ENCODE data around the gene LEMD1.
"Not testable (repeated sequence)": the region's sequence is repeated elsewhere in the genome, so short reads cannot be mapped to it uniquely, and the experiment has no call there.

The LEMD1 gene

DNA sequence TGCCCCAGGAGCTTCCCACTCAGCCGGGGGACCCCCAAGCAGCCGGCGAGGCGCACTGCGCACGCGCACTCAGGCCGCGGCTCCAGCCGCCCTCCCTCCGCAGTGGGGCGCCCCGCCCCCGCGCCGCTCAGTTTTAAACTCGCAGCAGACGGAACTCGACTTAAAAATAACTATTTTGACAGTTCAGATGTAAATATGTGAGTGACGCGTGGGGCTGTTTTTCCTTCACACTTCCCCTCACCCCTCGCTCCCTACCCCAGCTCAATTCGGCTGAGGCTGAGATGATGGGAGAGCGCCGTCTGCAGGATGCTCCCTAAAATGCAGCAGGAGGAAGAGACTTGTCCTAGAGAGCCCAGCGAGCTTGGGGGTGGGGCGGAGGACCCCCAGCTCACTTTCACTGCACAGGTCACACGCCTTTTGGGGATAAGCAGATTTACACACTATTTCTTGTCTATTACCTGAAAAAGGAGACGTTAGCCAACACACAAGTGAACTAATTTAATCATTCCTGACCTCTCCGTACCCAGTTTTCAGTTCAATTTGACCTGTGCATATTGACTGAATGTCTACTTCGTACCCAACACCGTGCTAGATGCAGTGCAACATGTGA, 8.9 kb upstream of the LEMD1 start:
- in situ Hi-C loops (cut with MboI; ENCODE audit: low sequenced_read_pairs), result no loop called here

DNA sequence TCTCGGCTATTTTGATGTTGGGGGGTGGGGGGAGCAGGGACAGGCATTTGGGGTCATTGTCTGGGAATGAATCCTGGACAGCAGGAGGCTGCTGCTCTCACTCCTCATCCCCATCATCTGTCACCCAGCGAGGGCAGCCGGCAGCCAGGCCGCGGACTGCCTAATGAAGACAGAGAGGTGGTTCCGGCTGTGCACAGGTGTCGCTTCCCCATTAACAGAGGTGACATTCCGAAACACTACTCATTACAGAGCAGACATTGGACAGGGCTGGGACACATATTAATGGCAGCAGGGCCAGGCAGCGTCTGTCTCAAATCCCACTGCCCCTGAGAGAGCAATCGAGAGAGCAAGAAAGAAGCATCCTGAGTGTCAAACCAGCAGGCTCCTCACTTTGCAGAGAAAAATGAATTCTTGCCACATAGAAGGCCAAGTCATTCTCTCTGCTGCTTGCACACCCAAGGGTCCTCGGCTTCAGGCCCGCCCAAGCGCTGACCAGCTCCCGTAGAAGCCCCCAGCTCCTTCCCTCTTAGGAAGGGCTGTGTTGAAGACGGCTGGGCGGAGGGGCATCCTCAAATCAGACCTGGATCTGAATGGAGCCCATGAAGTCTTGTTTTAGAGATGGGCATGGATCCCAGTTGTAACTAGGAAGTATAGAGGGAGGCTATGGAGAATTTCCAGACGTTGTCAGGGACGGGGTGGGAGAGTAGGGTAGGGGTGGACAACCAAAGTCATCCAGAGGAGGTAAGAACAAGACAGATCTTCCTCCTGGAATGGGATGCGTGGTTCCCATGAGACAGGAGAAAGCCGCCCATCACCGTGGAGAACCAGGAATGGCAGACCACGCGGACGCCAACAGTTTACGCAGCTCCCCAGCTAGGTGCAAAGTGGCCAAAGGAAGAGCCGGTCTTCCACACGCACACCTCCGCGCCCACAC, 8.2 kb upstream of the LEMD1 start:
- in situ Hi-C loops (cut with MboI; ENCODE audit: low sequenced_read_pairs), result no loop called here

DNA sequence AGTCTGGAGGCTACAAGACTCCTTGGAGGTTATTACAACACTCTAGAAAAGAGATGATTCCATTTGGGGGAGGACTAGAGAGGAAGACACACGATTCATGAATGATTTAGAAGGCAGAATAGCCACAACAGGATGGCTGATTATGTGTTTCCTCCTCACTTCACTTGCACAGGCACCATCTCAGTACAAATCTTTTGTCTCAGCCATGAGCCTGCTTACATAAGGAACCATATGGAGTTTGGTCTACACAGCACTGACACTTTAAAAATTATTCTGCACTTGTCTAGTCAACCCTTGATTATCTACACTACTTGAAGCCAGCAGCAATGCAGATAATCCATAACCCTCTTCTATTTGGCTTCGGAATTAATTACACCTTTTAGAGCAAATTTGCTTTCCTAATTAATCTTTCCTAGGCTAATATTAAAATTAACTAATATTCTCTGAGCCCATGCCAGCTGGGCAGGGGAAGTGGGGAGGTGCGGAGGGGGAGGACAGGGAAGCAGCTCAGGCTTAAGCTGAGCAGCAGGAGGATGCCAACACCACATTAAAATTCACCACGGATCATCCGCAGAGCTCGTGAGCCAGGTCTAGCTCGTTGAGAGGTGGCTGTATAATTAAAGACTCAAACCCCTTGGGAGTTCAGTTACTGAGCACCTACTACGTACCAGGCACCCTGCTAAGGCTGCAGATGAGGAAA, 3.2 kb upstream of the LEMD1 start:
- in situ Hi-C loops (cut with MboI; ENCODE audit: low sequenced_read_pairs), result no loop called here

DNA sequence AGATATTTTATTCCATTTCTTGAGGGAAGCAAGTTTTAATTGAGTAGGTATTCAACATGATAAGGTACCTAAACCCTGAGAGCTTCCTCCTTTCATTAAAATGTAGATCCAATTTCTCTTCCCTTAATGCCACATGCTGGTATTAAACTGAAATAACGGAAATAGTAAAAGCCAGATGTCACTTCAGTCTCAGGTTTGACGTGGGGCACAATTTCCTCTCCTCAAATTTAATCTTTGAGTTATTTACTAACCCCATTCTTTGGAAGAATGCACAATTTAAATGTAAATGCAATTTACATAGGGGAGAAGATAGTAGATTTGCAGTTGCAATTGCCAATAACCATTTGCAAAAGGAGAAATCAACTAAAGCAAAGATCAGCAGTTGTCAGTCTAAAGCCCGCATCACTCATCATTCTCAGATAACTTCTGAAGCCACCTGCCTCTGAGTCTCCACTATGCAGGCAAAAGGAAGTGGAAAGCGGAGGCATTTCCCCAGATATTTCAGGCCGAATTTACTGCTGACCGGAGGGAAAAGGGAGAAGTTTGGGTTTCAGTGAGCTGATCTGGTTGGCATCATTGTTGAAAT, 2.1 kb upstream of the LEMD1 start:
- in situ Hi-C loops (cut with MboI; ENCODE audit: low sequenced_read_pairs), result no loop called here

DNA sequence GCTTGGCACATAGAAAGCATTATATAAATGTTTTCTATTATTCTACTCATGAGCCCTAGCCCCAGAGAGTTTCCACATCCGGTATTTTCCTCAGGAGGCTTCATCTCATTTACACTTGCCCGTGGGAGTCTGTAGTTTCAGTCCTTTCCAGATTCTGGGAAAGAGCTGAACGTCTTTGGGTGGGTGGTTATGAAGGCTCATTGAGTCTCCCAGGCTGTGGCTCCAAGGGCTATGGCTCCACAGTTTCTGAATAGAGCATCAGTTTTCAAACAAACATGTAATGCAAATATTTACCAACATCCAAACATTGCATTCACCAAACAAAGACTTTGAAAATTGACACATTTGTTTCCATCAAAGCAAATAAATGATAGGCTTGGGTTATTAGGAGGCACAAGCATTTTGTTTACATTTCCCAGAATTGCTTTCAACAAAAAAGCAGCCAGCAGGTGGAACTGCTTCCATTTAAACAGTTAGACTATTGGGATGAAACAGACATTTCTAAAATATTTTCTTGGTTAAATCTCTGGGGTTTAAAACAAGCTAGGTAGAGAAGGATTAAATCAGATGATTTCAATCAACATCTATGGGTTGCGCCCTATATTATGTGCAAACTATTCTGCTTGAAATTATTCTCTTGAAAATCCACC, 1.3 kb upstream of the LEMD1 start:
- in situ Hi-C loops (cut with MboI; ENCODE audit: low sequenced_read_pairs), result no loop called here

DNA sequence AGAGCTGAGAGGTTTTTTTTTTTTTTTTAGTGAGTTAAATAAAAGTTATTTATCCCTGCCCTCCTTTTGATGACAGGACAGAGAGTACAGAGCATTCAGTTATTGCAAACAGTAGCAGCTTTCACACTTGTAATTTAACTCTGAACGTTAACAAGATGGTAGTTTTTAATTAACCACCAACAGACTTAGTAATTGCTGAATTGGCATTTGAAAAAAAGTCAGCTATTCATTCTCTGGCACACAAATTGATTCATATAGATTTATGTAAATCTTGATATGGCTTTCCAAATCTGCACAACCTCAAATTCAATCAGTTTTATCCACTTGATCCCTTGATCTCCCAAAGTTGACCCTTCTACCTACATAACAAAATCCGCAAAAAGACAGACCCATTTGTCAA, 918 bp downstream of the LEMD1 start:
- in situ Hi-C loops (cut with MboI; ENCODE audit: low sequenced_read_pairs), result no loop called here

DNA sequence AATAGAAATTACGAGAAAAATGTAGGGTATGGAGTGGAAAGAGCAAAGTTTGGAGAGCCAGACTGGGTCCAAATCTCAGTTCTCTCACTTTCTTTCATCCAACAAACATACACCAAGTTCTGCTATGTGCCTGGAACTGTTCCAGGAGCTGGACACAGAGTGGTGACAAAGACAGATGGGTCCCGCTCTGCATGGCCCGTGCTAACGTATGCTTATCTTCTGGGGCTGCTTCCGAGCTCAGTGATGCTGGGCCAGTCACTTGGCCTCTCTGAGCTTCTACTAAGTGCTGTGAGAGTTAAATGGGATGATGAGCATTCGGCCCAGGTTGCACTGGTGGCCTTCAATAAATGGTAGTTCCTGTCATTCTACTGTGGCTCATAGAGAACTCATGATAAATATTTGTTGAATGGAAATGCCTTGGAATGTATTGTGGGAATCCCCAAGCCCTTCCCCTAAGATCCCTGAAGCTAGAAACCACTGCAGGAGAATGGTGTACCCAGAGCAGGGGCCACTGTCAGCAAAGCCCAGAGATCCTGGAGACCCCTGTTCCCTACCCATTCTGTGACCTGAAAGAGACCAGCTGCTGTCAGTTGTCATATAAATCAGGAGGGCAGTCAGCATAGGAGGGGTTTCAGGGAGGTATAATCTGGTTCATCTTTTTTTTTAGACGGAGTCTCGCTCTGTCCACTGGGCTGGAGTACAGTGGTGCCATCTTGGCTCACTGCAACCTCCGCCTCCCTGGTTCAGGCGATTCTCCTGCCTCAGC, 3.8 kb downstream of the LEMD1 start:
- in situ Hi-C loops (cut with MboI; ENCODE audit: low sequenced_read_pairs), result no loop called here

DNA sequence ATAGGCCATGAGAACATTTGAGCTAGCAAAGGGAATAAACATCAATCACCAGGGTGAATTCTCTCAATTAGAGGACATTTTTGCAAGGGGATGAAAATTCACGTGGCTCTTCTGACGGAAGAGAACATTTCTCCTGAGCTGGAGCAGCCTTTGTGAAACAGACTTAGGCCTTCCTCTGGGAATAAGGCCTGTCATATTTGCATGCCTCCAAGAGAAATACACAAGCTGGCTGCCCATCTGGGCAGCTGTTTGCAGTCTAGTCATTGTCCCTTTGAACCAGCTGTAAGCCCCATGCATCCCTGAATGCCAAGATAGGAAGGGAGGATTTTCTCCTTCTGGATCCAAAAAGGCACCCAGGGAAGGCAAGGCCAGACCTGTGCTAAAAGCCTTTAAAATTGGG, 5.5 kb downstream of the LEMD1 start:
- in situ Hi-C loops (cut with MboI; ENCODE audit: low sequenced_read_pairs), result no loop called here

DNA sequence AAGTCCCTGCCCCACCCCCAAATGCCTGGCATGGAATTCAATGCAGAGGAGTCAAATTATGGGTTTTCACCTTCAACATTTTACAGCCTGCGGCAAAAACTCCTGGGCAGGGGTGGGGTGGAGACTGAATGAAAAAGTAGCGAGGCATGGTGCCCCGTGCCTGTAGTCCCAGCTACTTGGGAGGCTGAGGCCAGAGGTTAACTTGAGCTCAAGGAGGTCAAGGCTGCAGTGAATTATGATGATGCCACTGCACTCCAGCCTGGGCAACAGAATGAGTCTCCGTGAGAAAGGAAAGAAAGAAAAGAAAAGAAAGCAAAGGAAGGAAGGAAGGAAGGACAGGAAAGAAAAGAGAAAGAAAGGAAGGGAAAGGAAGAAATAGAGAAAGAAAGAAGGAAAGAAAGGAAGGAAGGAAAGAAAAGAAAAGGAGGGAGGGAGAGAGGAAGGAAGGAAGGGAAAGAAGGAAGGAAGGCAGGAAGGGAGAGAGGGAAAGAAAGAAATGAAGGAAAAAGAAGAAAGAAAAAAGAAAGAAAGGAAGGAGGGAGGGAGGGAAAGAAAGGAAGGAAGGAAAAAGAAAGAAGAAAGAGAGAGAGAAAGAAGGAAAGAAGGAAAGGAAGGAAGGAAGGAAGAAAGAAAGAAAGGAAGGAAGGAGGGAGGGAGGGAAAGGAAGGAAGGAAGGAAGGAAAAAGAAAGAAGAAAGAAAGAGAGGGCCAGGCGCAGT, 11.1 kb downstream of the LEMD1 start:
- in situ Hi-C loops (cut with MboI; ENCODE audit: low sequenced_read_pairs), result no loop called here

DNA sequence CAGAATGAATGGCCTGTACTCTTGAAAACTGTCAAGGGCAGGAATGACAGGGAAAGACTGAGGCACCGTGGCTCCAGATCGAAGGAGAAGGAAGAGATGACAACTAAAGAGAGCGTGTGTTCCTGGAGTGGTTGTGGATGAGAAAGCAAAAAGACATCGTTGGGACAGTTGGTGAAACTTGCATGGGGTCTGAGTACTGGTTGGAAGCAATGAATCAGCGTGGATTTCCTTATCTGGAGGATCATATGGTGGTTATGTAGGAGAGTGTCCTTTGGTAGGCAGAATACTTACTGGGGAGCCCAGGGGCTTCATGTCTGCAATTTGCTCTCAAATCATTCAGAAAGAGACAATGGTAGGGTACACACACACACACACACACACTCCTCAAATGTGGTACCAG, 13.9 kb downstream of the LEMD1 start:
- in situ Hi-C loops (cut with MboI; ENCODE audit: low sequenced_read_pairs), result no loop called here

DNA sequence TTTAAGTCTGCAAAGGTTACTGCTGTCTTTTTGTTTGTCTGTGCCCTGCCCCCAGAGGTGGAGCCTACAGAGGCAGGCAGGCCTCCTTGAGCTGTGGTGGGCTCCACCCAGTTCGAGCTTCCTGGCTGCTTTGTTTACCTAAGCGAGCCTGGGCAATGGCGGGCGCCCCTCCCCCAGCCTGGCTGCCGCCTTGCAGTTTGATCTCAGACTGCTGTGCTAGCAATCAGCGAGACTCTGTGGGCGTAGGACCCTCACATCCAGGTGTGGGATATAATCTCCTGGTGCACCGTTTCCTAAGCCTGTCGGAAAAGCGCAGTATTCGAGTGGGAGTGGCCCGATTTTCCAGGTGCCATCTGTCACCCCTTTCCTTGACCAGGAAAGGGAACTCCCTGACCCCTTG, 15.6 kb downstream of the LEMD1 start:
- in situ Hi-C loops (cut with MboI; ENCODE audit: low sequenced_read_pairs), result not testable (repeated sequence)

DNA sequence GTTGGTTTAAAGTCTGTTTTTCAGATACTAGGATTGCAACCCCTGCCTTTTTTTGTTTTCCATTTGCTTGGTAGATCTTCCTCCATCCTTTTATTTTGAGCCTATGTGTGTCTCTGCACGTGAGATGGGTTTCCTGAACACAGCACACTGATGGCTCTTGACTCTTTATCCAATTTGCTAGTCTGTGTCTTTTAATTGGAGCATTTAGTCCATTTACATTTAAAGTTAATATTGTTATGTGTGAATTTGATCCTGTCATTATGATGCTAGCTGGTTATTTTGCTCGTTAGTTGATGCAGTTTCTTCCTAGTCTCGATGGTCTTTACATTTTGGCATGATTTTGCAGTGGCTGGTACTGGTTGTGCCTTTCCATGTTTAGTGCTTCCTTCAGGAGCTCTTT, 17.4 kb downstream of the LEMD1 start:
- in situ Hi-C loops (cut with MboI; ENCODE audit: low sequenced_read_pairs), result not testable (repeated sequence)

DNA sequence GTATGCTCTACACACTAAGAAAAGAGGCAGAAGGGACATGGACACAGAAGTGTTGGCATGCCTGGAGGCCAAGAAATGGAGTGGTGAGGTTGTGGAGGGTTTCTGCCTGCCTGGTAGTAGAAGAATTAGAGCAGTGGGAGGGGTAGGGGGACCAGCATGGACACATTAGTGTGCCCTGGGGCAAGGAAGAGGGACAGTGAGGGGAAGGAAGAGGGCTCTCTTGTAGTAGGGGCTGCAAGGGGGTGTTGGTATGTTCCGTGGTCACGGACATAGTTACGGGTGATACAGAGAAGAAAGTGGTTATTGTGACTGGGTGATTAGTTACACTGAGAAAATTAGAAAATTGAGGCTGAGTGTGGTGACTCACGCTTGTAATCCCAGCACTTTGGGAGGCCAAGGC, 23.3 kb downstream of the LEMD1 start:
- in situ Hi-C loops (cut with MboI; ENCODE audit: low sequenced_read_pairs), result no loop called here

DNA sequence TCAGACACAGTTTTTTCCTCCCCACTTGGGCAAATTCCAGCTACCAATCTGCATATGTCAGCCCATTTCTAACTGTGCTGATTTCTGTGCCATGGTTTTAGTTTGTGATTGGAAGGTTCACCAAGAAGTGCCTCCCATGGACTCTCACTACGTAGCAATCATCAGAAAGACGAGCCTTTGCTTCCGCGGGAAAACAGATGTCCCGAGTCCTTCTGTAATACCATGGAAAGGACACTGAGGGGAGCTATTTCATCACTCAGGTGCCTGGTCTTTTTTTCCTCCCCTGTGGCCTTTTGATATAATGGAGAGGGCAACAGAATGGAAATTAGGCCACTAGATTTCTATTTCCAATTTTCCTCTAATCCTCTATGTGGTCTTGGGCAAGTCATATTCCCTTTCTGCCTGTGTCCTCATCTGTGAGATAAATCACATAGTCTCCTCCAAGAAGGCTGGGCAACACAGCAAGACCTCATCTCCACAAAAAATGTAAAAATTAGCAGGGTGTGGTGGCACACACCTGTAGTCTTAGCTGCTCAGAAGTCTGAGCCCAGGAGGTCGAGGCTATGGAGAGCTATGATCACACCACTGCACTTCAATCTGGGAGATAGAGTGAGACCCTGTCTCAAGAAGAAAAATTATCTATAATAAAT, 24.8 kb downstream of the LEMD1 start:
- in situ Hi-C loops (cut with MboI; ENCODE audit: low sequenced_read_pairs), result no loop called here

DNA sequence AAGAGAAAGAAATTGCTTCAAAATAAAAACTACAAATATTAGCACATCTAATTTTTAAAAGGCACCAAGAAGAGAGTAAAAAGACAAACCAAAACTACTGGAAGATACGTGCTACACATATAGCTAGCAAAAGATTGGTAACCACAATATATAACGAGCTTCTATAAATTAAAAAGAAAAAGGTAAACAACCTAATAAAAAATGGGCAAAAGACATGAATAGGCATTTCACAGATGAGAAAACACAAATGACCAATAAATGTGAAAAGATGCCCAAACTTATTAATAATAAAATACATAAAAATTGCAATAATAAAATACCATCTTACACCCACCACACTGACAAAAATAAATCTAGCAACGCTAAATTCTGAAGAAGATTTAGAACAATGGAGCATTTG, 26.2 kb downstream of the LEMD1 start:
- in situ Hi-C loops (cut with MboI; ENCODE audit: low sequenced_read_pairs), result no loop called here

DNA sequence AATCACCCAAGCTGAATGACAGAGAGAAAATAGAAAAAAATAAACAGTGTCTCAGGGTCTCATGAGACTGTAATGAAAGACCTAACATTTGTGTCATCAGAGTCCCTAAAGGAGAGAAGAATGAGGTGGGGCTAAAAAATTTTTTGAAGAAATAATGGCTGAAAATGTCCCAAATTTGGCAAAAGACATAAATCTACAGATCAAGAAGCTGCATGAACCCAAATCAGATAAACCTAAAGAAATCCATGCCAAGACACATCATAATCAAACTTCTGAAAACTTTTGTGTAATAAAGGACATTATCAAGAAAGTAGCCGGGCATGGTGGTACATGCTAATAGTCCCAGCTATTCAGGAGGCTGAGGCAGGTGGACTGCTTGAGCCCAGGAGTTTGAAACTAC, 29.2 kb downstream of the LEMD1 start:
- in situ Hi-C loops (cut with MboI; ENCODE audit: low sequenced_read_pairs), result no loop called here

DNA sequence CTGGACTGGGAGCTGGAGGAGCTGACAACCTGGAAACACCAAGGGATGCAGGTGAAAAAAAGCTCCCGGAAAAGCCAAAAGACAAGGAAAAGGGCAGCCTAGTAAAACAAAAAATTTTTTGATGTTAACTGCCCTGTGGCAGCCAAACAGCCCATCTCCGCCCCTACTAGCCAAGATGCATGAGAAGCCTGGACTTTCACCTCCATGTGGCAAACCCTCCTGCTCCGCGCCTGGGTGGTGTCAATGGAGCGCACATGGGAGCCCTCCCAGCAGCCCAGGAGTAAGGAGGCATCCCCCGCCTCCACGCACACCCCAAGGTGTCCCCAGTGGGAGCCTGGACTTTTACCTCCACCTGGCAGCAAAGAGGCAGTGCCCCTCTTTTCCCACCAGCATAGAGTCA, 30.5 kb downstream of the LEMD1 start:
- in situ Hi-C loops (cut with MboI; ENCODE audit: low sequenced_read_pairs), result no loop called here

DNA sequence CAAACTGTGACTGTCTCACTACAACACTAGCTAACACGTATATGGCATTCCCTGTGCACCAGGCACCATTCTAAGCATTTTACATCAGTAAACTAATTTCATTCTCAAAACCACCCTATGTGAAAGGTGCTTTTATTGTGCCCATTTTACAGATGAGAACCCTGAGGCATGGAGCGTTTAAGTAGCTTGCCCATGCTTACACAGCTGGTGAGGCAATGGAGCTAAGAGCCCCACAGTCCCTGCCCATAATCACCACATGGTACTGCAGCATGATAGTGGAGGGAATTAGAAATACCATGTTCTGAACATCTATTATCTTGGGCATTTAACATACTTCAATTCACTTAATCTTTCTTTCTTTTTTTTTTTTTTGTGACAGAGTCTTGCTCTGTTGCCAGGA, 34.0 kb downstream of the LEMD1 start:
- in situ Hi-C loops (cut with MboI; ENCODE audit: low sequenced_read_pairs), result no loop called here

DNA sequence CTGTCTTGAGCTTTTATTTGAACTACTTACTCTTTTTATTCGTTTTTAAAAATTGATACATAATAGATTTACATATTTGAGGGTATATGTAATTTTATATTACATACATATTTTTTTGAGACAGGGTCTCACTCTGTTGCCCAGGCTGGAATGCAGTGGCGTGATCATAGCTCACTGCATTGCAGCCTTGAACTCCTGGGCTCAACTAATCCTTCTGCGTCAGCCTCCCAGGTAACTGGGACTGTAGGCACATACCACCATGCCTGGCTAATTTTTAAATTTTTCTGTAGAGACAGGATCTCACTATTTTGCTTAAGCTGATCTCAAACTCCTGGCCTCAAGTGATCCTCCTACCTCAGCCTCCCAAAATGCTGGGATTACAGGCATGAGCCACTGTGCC, 38.9 kb downstream of the LEMD1 start:
- in situ Hi-C loops (cut with MboI; ENCODE audit: low sequenced_read_pairs), result not testable (repeated sequence)

Measured in HL-60/S4 (cell line).